Nephron (organoid): ENCODE measurements around the gene KIF12.

Experiments used
- H3K27ac Mint-ChIP-seq, 3 experiments: 2 replicates each; pipeline ENCODE4 v1.8.0; 2020; ENCODE audit warnings: mixed read lengths in 3 of 3, mild to moderate bottlenecking in 2 of 3, moderate library complexity in 1 of 3
- H3K27me3 Mint-ChIP-seq: 2 replicates; pipeline ENCODE4 v1.8.0; 2021; ENCODE audit warnings: low read depth, mild to moderate bottlenecking, moderate library complexity, mixed read lengths
- H3K36me3 Mint-ChIP-seq: 2 replicates; pipeline ENCODE4 v1.8.0; 2020; ENCODE audit warnings: low read depth, mixed read lengths
- H3K4me1 Mint-ChIP-seq: 2 replicates; pipeline ENCODE4 v1.8.0; 2020; ENCODE audit warnings: mixed read lengths
- H3K4me3 Mint-ChIP-seq, 3 experiments: 2 replicates each; pipeline ENCODE4 v1.8.0; 2020; ENCODE audit warnings: mild to moderate bottlenecking in 3 of 3, mixed read lengths in 3 of 3, moderate library complexity in 2 of 3
- H3K9me3 Mint-ChIP-seq: 2 replicates; pipeline ENCODE4 v1.8.0; 2020; ENCODE audit warnings: mixed read lengths
- CTCF ChIP-seq, 3 experiments: fragments of 200-600 bp; sonication (generic); IDR thresholded peaks; one replicate each; pipeline ENCODE4 v1.5.0; 2021; ENCODE audit warnings: antibody characterized with exemption in 3 of 3; ENCODE audit not compliant: unreplicated experiment in 3 of 3

The KIF12 gene

GRCh38 chr9:114061830-114062474 lies 37.1 kb downstream of the KIF12 start:
- no peak overlapping the region for H3K4me3 Mint-ChIP-seq
- H3K9me3 Mint-ChIP-seq, result peaks cover 13% of the 10 kb centered on the region
- H3K27ac Mint-ChIP-seq, result no peak overlapping the region
- peaks cover 8% of the 10 kb centered on the region for H3K36me3 Mint-ChIP-seq
- peaks cover 41% of the 10 kb centered on the region for H3K4me1 Mint-ChIP-seq
- TF ChIP-seq CTCF (IDR thresholded peaks at IDR 0.05; ENCODE audit: unreplicated experiment in 3 of 3), result no peak
- H3K27me3 Mint-ChIP-seq, result peaks cover 13% of the 10 kb centered on the region

- H3K27me3 Mint-ChIP-seq, result peaks cover 11% of the 10 kb centered on the region
- TF ChIP-seq CTCF (IDR thresholded peaks at IDR 0.05; ENCODE audit: unreplicated experiment in 3 of 3), result no peak
Measured at GRCh38 chr9:114061292-114061691, 37.8 kb downstream of the KIF12 start.

GRCh38 chr9:114060711-114061110 lies 38.4 kb downstream of the KIF12 start:
- H3K27me3 Mint-ChIP-seq, result peaks cover 8% of the 10 kb centered on the region
- H3K9me3 Mint-ChIP-seq, result peaks cover 13% of the 10 kb centered on the region
- no peak for TF ChIP-seq CTCF (IDR thresholded peaks at IDR 0.05; ENCODE audit: unreplicated experiment in 3 of 3)
- peaks cover 20% of the 10 kb centered on the region for H3K36me3 Mint-ChIP-seq
- no peak overlapping the region for H3K4me3 Mint-ChIP-seq
- peak overlapping the region in 2 of 3 experiments; percentile 20 to 67 for H3K27ac Mint-ChIP-seq
- H3K4me1 Mint-ChIP-seq, result peaks cover 44% of the 10 kb centered on the region

More at GRCh38 chr9:114061292-114061691, 37.8 kb downstream of the KIF12 start:
- H3K36me3 Mint-ChIP-seq, result peaks cover 15% of the 10 kb centered on the region
- H3K4me1 Mint-ChIP-seq, result peaks cover 44% of the 10 kb centered on the region
- H3K4me3 Mint-ChIP-seq, result no peak overlapping the region
- H3K27ac Mint-ChIP-seq, result no peak overlapping the region
- H3K9me3 Mint-ChIP-seq, result peaks cover 13% of the 10 kb centered on the region

GRCh38 chr9:114060070-114060469 lies 39.0 kb downstream of the KIF12 start:
- Mint-ChIP-seq H3K36me3 (peaks cover 25% of the 10 kb centered on the region), H3K27me3 (peaks cover 8% of the 10 kb centered on the region)

GRCh38 chr9:114059047-114059803 lies 39.9 kb downstream of the KIF12 start:
- Mint-ChIP-seq H3K4me3 (no peak overlapping the region), H3K9me3 (peaks cover 11% of the 10 kb centered on the region), H3K36me3 (peaks cover 28% of the 10 kb centered on the region), H3K4me1 (peaks cover 44% of the 10 kb centered on the region), H3K27ac (peak overlapping the region; percentile 56 to 67 (median 61)), H3K27me3 (peaks cover 8% of the 10 kb centered on the region)
- no peak for TF ChIP-seq CTCF (IDR thresholded peaks at IDR 0.05; ENCODE audit: unreplicated experiment in 3 of 3)

More at GRCh38 chr9:114060070-114060469, 39.0 kb downstream of the KIF12 start:
- peaks cover 44% of the 10 kb centered on the region for H3K4me1 Mint-ChIP-seq
- H3K27ac Mint-ChIP-seq, result peak overlapping the region; percentile 56 to 67 (median 61)
- peak overlapping the region in 1 of 3 experiments; percentile 6 for H3K4me3 Mint-ChIP-seq
- TF ChIP-seq CTCF (IDR thresholded peaks at IDR 0.05; ENCODE audit: unreplicated experiment in 3 of 3), result no peak
- H3K9me3 Mint-ChIP-seq, result peaks cover 11% of the 10 kb centered on the region
